ENCODE measurements around the gene DLEC1.

- no peak for TF ChIP-seq CTCF (conservative IDR thresholded peaks at IDR 0.05)
- no peak for TF ChIP-seq ZFX (IDR thresholded peaks at IDR 0.05)
Observed at GRCh38 chr3:37997342-37997741, 41.7 kb upstream of the DLEC1 start.
